Brain pericyte (primary cell): ENCODE data around the gene ADNP2.

Source experiments
- DNase-seq: peaks from one replicate; pipeline ENCODE4 v3.0.0-alpha.2; 2012; ENCODE audit warnings: low read depth, low spot score

The ADNP2 gene

DNA sequence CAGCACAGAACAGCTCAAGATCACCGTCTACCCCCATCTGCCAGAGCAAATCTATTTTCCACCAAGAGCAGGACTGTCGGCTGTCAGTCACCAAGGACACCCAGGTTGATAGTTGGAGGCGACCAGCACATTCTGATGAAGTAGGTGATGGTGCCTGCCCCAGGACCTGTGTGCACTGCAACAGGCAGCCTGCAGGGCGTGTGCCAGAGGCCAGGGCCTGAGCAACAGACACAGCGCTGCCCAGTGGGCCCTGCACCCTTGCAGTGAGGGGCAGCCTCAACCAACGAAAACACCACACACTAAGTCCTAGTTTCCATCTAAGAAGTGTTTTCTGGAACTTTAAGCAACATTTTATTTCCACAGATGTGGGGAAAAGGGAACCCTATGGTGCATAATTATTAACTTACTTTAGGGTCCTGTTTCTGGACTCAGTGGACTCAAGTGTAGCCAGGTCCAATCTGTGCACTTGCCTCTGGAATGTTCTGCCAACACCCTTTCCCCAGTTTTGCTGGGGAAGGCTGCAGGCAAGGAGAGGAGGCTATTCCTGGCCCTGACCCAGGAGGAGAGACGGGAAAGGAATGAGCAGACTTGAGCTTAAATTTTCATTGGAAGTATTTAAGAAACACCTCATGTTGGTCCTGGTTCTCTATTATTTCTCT lies 61.5 kb downstream of the ADNP2 start:
- no peak for DNase-seq

DNA sequence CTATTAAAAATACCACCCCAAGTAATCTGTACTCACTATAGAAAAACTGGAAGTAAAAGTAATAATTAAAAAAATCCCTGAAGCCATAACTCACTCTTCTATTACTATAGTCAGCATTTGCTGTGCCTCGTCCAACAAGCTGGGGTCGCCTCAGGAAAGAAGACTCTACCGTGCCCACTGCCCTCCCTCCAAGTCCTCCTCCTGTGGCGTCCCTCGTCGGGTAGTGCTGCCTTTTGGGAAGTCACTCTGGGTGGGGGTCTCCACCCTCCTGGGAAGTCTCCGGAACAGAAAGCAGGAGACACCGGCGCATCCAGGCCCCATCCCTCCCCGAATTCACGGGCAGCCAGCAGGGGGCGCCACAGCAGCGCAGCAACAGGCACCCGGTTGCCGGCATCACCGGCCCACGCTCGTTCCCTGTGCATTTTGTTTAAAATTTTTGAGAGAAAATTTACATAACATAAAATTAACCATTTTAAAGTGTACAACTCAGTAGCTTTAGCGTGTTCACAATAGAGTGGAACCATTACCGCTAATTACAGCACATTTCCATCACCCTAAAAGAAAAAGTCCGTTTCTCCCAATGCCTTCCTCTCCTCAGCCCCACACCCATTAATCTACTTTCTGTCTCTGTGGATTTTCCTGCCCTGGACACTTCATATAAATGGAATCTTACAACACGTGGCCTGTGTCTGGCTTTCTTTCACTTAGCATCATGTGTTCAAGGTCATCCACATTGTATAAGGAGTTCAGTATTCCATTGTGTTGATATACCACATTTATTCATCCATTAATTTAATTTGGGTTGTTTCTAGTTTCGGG lies 62.2 kb downstream of the ADNP2 start:
- no peak for DNase-seq

DNA sequence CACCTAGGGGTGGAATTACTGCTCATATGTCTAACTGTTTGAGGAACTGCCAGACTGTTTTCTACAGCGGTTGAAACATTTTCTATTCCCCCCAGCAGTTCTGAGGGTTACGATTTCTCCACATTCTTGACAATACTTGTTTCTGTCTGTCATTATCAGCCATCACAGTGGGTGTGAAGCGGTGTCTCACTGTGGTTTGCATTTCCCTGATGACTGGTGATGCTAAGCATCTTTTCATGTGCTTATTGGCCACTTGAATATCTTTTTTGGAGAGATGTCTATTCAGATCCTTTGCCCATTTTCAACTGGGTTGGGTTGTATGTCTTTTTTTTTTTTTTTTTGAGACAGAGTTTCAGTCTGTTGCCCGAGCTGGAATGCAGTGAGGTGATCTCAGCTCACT lies 63.0 kb downstream of the ADNP2 start:
- DNase-seq, result no peak

DNA sequence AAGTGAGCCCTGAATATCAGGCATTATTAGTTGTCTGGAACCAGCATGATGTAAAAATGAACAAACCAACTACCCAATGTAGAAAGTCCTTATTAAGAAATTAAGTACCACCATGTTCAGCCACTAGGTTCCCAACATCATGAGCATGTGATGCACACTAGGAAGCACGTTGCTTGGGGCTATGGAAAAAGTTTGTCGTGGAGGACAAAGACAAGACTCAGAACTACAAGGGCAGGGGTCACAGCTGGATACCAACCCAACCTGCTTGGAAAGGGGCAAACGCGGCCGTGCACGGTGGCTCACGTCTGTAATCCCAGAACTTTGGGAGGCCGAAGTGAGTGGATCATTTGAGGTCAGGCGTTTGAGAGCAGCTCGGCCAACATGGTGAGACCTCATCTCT lies 64.0 kb downstream of the ADNP2 start:
- DNase-seq, result no peak

DNA sequence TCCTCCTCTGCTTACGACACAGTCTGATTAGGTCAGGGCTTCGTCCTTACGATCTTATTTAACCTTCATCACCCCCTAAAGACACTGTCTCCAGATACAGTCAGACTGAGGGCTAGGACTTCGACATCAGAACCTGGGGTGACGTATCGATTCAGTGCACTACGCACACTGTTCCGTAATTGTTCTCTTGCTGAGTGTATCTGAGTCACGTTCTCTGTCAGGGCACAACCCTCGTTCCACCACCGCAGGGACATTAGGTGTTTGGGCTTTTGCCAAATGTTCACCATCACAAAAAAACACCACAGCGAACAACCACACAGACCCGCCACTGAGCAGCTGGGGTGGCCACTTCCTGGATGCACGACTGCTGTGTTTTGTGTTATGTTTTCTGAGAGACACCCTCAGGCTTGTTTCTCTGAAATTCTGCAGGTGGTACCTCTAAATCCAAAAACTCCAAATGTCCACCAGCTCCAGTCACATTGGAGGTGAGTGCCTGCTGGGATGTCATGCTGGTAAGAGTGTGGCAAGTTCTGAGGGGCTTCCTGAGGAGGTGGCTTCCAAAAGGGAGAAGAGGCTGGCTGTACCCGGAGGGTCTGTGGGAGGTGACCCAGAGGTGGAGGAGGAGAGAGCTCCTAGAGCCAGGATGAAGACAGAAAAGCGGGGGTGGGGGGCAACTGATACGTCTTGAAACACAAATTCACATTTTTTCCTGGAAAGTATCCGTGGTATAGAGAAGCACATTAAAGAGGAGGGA lies 66.6 kb downstream of the ADNP2 start:
- peak; percentile 41 for DNase-seq

DNA sequence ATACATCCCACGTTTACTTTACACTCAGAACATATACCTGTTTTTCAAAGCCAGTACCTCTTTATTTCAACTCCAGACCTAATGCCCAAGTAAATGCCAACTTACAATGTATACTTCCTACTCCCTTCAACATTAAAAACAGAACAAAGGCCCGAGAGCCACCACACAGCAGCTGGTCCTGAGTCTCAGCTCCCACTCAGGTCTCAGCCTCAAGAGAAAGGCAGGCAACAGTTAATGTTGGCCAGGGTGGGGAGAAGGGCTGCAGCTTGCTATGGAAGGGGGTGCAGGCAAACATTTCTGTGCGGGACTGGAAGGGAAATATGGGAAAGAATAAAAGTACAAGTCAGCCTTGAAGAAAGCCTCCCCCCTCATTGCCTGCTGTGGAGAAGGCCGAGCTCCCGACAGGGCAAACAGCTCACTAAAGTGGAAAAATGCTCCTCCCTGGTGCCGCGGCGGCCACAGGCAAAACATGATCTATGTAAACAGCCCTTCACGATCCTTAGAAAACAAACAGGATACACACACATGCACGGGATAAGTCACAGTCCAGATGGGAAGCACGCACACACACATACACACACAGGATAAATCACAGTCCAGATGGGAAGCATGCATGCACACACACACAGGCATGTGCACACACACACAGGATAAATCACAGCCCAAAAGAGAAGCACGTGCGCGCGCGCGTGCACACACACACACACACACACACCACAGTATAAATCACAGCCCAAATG lies 67.4 kb downstream of the ADNP2 start:
- no peak for DNase-seq

DNA sequence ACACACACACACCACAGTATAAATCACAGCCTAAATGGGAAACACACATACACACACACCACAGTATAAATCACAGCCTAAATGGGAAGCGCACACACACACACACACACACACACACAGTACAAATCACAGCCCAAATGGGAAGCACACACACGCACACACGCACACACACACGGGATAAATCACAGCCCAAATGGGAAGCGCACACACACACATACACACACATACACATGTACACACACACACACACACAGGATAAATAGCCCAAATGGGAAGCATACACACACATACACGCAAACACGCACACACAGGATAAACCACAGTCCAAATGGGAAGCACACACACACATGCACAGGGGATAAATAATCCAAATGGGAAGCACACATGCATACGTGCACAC lies 68.1 kb downstream of the ADNP2 start:
- no peak for DNase-seq

DNA sequence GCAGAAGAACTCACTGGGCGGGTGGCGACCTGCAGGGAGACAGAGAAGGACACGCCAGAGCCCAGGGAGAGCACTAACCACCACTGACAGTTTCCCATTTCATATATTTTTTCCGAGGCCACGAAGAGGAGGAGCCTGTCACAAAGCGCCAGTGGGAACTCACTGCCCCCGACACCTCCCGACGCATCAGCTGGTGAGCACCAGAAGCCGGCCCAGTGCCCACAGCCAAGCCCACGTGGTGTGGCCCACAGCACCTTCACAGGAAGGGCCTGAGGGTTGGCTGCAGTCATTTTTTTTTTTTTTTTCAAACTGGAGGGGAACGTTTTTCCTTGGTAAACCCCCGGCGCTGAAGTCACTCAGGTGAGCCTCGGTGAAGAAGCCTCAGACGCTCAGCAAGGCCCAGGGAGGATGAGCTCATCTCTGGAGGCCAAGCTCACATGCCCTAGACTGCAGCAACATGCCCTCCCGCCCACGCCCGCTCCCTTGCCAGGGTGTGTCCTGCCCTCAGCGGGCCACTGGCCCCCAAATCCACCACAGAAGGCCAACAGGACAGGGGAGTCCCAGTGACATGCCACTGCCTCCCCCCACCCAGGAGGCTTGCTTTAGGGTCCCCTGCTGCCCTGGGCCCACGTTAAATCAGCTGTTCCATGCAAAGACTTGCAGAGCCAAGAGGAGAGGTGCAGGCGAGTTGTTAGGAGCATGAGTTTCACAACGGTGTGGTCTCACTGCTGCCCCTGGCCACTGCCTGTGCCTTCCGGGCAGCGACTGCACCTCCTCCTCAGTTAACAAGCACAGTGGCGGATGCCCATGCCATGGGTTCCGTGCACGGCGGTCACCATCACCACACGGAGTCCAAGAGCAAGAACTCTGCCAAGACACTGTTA lies 70.1 kb downstream of the ADNP2 start:
- no peak for DNase-seq

DNA sequence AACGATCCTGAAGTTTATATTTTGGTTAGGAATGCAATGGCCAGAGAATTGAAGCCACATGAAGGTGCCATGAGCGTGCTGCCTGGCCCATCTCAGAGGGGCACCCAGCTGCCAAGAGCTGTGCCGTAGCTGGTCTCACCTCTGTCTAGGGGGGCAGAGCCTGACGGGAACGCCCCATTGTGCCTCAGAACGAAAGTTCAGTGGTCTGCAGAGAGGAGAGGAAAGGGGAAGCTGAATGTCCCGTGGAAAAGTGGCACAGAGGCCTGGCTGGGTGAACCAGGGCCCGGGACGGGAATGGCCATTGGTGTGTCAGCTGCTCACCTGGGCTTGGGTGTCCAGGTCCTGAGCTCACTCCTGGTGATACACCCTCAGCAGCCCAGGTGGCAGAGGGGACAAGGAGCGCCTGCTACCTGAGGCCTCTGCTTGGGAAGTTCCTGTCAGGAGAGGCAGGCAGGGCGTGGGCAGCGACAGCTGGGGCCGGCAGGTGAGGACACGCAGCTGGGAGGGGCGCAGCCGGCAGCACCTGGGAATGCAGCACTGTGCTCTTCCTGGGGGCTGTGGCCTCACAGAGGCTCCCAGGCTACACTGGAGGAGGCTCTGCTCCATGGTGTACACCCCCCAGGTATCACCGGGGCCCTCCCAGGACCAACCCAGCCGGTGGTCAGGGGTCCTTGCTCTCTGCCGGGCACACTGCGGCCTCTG lies 70.9 kb downstream of the ADNP2 start:
- no peak for DNase-seq

DNA sequence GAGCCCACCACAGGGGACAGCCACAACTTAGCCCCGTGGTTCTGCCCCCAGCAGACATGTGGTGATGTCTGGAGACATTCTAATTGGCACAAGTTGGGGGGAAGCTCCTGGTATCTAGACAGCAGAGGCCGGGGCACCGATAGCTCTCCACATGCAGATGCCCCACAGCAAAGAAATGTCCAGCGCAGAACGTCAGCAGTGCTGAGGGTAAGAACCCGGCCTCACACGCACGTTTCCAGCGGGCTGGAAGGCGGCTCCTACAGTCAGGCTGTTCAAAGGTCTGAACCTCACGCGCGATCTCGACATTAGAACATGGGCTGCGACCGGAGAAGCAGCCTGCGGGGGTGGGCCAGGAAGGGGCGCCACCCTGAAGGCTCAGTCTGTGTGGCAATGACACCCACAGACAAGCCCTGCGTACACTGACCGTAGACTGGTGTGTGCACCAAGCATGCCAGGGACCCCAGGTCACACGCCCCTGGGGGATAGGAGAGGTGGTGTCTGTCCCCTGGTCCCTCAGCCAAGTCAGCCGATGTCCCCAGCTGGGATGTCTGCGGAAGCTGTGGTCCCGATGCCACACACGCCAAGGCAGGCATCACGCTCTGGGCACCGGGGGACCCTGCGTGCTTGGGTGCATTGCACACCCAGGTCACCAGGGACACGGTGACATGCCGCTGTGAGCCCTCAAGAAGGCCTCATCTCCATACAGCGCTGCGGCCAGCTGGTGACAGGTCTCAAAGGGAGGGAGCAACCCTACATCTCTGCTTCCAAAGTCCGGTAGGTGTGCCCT lies 71.9 kb downstream of the ADNP2 start:
- no peak for DNase-seq

DNA sequence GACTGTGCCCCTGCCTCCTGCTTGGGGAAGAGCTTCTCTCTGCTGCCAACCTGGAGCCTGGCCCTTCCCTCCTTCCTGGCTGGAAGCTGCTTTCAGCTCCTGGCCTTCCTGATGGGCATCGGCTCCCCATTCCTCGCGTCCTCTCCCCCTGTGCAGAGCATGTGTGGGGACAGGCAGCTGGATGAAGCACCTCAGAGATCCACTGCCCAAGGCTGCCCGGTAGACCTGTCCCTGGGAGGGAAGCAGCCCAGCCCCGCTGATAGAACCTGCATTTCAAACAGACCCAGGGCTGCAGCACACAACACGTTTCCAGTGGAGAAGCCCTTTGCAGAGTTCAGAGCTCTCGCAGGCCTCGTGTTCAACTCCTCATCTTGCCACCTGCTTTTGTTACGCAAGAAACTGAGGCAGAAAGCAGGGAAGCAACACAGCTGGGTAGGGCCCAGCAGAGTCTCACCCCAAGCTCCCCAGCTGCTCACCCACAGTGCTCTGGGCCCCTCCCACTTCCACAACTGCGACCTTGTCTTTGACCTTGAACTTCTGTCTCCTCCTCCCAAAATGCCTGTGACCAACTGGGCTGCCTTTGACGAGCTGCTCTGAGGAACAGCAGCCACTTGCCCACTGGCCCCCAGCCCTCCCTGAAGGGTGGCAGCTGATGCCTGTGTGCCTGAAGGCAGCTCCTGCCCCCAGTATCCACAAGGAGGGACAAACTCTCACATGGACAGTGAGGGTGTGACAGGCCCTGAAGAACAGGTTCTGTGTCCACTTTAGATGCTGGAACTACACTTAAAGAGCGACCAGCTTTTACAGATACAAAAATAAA lies 72.8 kb downstream of the ADNP2 start:
- DNase-seq, result no peak

DNA sequence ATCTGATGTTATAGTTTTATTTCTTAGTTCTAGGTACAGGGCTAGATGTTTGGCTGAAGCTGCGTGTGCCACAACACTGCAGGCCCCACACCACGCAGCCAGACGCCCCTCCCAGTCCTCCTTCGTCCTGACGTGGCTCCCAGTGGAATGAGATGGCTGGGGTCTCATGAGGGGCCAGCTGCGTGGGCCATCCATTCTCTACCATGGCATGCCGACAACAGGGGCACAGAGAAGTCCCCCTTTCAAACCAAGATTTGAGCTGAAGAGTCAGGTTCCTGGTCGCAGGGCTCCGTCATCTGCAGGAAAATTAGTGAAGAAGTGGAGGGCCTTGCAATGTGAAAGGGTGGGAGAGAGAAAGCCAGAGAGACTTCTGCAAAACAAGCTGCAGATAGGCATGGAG lies 73.8 kb downstream of the ADNP2 start:
- DNase-seq, result no peak

DNA sequence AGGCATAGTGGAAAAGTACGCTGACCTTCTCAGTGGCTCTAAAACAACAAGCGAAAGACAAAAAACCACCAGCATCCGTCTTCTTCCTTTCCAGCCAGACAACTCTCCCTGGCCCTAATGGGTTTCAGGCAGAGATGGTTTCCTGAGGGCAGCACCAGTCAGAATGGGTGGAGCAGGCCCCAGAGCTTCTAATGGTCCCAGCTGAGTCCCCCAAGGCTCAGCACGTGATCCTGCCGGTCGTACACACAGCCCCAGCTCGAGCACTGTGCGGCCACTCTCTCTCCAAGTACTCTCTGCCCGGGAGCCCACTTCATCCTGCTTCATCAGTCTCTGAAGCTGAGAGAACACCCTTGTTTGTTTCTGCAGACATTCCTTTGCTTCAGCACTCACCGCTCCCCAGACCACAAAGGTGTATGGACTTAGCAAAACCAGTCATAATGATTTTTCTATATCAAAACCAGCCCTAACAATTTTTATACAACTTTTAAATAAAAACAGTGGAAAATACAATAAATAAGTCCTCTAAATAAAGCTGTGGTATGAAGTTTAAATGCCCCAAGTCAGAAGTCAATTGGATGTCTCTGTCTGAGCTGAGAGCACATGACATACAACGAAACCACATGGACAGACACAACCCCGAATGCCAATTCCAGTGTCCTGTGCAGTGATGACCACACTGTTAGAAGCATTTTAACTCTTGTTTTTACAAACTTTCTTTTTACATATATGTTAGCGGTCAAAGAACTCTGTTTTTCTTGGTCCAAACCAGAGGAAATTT lies 74.4 kb downstream of the ADNP2 start:
- no peak for DNase-seq

DNA sequence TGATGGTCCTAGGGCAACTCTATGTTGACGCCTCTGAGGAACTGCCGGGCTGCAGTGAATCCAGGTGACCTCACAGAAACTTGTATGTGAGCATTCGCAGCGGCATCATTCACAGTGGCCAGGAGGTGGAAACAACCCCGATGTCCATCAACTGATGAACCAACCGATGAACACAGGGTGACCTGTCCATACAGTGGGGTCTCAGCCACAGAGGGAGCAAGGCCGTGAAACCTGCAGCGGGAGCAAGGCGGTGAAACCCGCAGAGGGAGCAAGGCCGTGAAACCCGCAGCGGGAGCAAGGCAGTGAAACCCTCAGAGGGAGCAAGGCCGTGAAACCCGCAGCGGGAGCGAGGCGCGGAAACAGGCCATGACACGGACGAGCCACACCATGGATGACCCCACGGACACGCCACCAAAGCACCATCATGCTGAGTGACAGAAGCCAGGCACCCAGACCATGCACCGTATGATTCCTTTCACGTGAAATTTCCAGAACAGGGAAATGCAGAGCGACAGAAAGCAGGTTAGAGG lies 75.2 kb downstream of the ADNP2 start:
- no peak for DNase-seq

DNA sequence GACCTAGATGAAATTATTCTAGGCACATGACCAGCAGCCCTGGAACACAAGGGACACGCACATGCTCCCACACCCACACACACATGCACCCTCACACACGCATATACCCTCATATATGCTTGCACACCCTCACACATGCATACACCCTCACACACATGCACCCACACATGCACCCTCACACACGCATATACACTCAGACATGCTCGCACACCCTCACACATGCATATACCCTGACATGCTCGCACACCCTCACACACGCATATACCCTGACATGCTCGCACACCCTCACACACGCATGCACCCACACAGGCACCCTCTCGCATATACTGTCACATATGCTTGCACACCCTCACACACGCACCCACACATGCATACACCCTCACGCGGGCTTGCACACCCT lies 76.5 kb downstream of the ADNP2 start:
- DNase-seq, result no peak

DNA sequence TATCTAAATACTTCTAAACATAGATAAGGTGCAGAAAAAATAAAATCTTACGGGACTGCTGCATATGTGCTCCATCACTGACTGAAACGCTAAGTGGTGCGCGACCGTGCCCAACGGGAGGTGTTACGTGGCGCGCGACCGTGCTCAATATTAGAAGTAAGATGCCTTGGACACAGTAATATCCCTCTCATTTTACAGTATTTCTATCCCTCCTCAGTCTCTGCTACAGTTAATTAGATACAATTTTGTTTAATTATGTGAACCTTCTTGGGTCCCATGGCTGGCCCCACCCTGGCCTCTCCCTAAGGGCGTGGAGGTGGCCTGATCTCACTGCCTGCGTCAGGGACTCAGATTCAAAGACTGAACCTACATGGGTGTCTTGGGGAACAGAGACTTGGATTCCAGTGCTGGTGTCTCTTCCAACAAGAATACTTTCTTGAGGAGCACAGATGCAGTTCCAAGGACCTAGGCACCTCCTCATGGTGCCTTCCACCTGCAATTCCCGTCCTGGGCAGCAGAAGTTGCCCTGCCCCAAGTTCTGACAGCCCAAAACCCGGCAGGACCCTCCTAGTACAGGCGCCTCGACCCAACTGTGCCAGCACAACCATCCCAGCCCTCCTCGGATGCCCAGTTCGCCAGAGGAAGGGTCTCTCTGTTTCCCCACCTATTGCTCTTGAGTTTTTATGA lies 79.0 kb downstream of the ADNP2 start:
- DNase-seq, result no peak
